HUES64 (cell line): ENCODE results near the gene TMEM174.
"Not testable (repeated sequence)": the region's sequence is repeated elsewhere in the genome, so short reads cannot be mapped to it uniquely, and the experiment has no call there.

Source experiments
- H3K27ac ChIP-seq: 2 replicates; pipeline ENCODE4 v1.7.0; 2013; ENCODE audit warnings: low read depth, low read length, inconsistent platforms
- H3K27me3 ChIP-seq: 2 replicates; pipeline ENCODE4 v1.6.1; 2013; ENCODE audit warnings: mild to moderate bottlenecking, low read length; ENCODE audit not compliant: insufficient read depth
- H3K36me3 ChIP-seq: 2 replicates; pipeline ENCODE4 v1.6.1; 2013; ENCODE audit warnings: mild to moderate bottlenecking, low read length; ENCODE audit not compliant: insufficient read depth
- H3K4me1 ChIP-seq: 2 replicates; pipeline ENCODE4 v1.6.1; 2013; ENCODE audit warnings: mild to moderate bottlenecking, low read length, moderate library complexity; ENCODE audit not compliant: insufficient read depth
- H3K4me3 ChIP-seq: 2 replicates; pipeline ENCODE4 v1.5.1; 2013; ENCODE audit warnings: mild to moderate bottlenecking, low read length, moderate library complexity
- H3K9ac ChIP-seq: 2 replicates; pipeline ENCODE4 v1.6.1; 2013; ENCODE audit warnings: mild to moderate bottlenecking, low read depth, low read length
- H3K9me3 ChIP-seq: 2 replicates; pipeline ENCODE4 v1.6.1; 2013; ENCODE audit warnings: low read depth, low read length; ENCODE audit not compliant: insufficient read depth
- WGBS: fragments of 150-250, 120-280 bp; methylation state at CpG from one replicate; pipeline ENCODE4 v1.1.7; 2013; ENCODE audit warnings: missing lambda C conversion rate; 5-methylcytosine and 5-hydroxymethylcytosine counted together

TMEM174 gene

DNA sequence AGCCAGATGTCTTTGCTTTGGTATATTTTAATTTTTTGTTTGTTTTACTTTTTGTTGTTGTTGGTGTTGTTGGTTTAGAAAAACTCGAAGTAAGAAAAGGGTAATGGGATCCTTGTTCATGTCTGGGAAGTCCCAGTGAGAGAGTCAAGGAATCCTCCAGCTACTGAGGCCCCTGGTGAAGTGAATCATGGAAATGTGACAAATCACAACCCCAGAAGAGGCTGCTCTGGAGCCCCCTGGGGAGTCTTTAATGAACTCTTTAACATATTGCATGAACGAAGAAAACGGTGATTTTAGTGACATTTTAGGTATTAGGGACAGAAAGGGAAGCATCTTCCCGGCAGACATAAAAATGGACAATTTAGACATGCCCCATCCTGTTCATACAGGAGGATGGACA, 41.3 kb downstream of the TMEM174 start:
- Histone ChIP-seq H3K4me3 (no peak overlapping the region), H3K27me3 (peaks cover 58% of the 10 kb centered on the region), H3K9me3 (no peaks in the 10 kb centered on the region), H3K36me3 (no peaks in the 10 kb centered on the region), H3K4me1 (peaks cover 18% of the 10 kb centered on the region), H3K9ac (no peak overlapping the region), H3K27ac (no peak overlapping the region)
- 30% methylated on average over 4 of the region's 4 CpGs for WGBS

DNA sequence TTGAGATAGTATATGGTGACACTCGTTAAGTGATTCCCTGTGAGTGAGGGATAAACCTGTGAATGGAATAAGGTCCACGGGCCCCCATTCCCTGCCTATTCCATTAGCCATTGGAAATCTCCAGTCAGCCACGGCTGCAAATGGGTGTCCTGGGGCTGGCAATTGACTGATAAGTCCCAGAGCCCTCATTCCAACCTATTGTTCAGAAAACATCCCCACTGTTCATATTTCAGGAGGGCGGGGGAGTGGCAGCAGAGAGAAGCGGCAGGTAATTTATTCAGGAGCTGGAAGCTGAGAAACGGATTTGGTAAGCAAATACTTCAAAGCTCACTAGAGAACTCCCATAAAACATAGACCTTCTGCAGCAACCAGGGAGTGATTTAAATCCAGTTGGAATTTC, 42.0 kb downstream of the TMEM174 start:
- WGBS: 14% methylated on average over 5 of the region's 6 CpGs

DNA sequence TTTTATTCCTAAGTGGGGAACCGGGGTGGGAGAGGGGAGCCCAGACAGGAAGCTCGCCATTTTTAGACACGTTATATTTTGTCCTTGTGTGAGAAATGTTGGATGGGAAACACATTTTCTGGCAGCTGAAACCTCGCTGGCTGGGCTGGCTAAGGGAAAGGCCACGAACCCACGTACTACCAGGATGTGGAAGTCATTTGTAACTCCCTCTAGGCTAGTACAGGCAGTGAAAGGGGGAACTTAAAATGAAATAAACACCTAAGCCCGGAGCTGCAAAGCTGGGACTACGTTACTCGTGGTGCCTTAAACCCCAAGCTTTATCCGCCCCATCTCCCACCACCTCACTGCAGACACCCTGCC, 42.5 kb downstream of the TMEM174 start:
- Histone ChIP-seq H3K9me3 (no peaks in the 10 kb centered on the region), H3K9ac (peak overlapping the region; percentile 85), H3K4me3 (peak overlapping the region; percentile 62), H3K27me3 (peaks cover 64% of the 10 kb centered on the region), H3K36me3 (no peaks in the 10 kb centered on the region), H3K27ac (no peak overlapping the region), H3K4me1 (peaks cover 18% of the 10 kb centered on the region)
- WGBS: 14% methylated on average over 10 of the region's 10 CpGs

More for the DNA sequence above, 42.0 kb downstream of the TMEM174 start:
- H3K4me1 ChIP-seq: peaks cover 18% of the 10 kb centered on the region
- H3K9me3 ChIP-seq: no peaks in the 10 kb centered on the region
- H3K27me3 ChIP-seq: peaks cover 59% of the 10 kb centered on the region
- H3K4me3 ChIP-seq: peak overlapping the region; percentile 62; the same call in 1 of the 2 replicates
- H3K9ac ChIP-seq: no peak overlapping the region
- H3K27ac ChIP-seq: no peak overlapping the region
- H3K36me3 ChIP-seq: no peaks in the 10 kb centered on the region

DNA sequence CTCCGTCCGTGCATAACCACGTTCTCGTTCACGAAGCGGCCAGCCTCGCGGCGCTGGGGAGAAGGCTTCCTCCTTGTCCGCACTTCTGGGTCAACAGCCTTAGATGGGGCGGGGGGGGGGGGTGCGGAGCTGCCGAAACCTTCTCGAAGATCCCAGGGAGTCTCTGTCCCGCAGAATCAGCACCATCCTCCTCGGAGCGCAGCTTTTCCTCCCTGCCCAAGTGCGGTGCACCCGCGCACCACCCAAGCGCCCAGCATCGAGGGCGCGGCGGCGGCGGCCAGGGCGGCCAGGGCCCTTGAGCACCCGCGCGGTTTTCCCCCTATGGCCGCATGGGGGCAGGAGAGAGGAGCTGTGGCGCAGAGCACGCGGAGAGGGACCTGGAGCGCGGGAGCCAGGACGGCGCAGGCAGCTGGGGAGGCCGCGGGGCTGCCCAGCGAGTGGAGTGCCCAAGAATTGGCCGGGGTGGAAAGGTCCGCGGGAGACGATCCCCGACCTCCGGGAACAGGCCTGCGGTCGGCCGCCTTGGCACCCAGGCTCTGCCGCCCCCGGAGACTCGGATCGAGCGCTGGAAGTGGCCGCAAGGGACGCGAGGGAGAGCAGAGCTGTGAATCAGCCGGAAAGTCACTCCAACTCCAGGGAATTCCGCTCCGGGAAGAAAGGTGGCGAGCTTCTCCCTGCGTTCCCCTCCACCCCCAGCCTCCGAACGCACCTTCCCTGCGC, 43.1 kb downstream of the TMEM174 start:
- H3K27me3 ChIP-seq: peaks cover 69% of the 10 kb centered on the region
- H3K4me3 ChIP-seq: peak overlapping the region; percentile 62
- WGBS: under 1% methylated on average over 66 of the region's 67 CpGs
- H3K27ac ChIP-seq: no peak overlapping the region
- H3K4me1 ChIP-seq: peaks cover 18% of the 10 kb centered on the region
- no peaks in the 10 kb centered on the region for H3K9me3 ChIP-seq
- H3K9ac ChIP-seq: peak overlapping the region; percentile 85
- no peaks in the 10 kb centered on the region for H3K36me3 ChIP-seq

DNA sequence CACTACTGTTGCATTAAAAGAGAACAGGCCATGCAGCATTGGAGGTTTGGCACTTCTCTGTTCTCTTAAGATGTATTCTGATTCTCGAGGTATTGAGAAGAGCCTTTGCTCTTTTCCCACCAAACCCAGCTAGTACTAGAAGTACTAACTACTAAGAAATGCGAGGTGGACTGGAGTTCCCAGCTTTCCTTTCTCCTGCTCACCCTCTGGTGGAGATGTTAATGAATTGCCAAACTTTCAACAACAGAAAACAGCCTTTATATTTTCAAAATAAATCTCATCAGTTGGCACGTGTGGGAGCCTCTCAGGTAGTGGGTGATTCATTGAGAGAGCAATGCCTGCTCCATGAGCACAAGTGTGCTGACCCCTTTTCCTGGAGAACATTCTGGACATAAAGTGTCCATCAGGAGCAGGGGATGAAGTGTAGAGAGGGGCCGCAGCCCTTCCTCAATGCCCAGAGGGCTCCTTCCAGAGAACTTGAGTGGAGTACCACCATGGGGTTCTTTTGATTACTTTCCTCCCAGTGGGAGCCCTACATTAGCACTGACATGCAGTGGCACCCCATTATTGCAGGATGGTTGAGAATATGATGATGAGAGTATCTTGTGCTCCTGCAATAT, 45.7 kb downstream of the TMEM174 start:
- Histone ChIP-seq H3K4me3 (no peak overlapping the region), H3K27ac (no peak overlapping the region), H3K9me3 (no peaks in the 10 kb centered on the region), H3K4me1 (peaks cover 18% of the 10 kb centered on the region), H3K36me3 (no peaks in the 10 kb centered on the region), H3K27me3 (peaks cover 82% of the 10 kb centered on the region), H3K9ac (no peak overlapping the region)
- WGBS: 71% methylated on average over 3 of the region's 4 CpGs

DNA sequence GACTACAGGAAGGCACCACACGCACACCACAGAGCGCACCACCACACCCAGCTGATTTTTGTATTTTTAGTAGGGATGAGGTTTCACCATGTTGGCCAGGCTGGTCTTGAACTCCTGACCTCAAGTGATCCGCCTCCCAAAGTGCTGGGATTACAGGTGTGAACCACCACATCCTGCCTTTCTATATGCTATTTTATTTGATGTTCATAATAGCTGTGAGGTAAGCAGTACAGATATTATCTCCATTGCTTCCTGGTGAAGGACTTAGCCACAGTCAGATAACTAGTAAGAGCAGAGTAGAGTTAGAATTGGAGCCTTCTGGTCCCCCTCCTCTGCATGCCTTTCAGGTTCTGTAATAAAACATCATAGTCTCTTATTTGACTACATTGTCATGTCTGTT, 46.3 kb downstream of the TMEM174 start:
- not testable (repeated sequence) for H3K4me3 ChIP-seq, H3K27ac ChIP-seq, H3K9ac ChIP-seq, H3K9me3 ChIP-seq, H3K36me3 ChIP-seq
- WGBS: 90% methylated on average over 3 of the region's 3 CpGs
- peaks cover 81% of the 10 kb centered on the region for H3K27me3 ChIP-seq
- peaks cover 12% of the 10 kb centered on the region for H3K4me1 ChIP-seq

DNA sequence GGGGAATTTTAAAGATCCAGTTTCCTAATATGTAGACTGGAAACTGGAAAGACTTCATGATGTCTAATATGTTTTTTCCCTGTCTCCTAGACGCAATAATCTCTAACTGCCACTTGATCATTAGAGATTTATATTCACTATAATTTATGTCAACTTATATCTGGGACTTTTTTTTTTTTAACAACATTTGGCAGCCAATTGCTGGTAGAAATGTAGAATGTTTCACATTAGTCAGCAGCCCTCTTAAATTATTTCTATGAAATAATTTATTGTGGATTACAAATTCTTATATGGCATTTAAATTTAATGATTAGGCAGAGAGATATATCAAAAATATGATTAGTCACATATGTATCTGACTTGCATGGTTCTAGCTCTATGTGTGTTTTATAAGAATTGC, 48.2 kb downstream of the TMEM174 start:
- Histone ChIP-seq H3K4me3 (no peak overlapping the region), H3K27me3 (peaks cover 79% of the 10 kb centered on the region), H3K9me3 (no peaks in the 10 kb centered on the region)

DNA sequence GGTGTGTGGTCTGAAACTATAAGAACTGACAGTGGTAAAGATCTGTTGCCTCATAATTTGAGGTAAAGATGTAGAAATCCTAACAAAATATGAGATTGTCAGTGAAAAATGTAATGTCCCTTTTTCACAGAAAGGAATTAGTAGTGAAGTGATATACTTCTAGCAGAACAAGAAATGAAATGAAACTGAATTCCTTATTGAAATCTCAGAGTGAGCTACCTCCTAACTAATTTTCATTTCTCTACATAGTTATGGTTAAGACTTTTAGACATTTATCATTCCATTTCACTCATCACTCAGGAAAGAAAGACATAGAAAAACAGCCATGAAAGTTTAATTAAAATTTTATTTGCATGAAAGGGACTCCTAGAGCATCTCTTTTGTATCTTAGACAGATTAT, 48.7 kb downstream of the TMEM174 start:
- H3K4me1 ChIP-seq: no peaks in the 10 kb centered on the region
- H3K4me3 ChIP-seq: no peak overlapping the region
- H3K27ac ChIP-seq: no peak overlapping the region
- no peaks in the 10 kb centered on the region for H3K9me3 ChIP-seq
- no peaks in the 10 kb centered on the region for H3K36me3 ChIP-seq
- H3K9ac ChIP-seq: no peak overlapping the region
- H3K27me3 ChIP-seq: peaks cover 79% of the 10 kb centered on the region

More for the DNA sequence above, 48.2 kb downstream of the TMEM174 start:
- Histone ChIP-seq H3K4me1 (no peaks in the 10 kb centered on the region), H3K27ac (no peak overlapping the region), H3K9ac (no peak overlapping the region), H3K36me3 (no peaks in the 10 kb centered on the region)
- no CpG with 5 or more reads among the region's 1 CpG for WGBS

DNA sequence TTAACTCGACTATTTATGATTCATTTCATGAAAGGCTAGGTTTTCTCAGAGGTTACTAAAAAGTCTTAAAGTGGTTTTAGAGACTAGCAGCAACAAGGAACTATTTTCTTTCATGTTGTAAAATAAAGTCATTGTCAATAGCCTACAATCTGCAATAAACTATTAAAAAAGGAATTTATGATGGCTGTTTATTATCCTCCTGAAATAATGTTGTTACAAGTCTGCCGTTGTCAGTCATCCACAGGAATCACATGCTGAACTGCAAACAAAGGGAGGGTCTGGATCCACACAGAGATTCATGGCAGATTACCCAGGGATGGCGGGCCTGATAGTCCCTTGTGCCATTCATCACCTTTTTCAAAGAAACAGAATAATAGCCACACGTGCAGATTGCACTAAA, 49.2 kb downstream of the TMEM174 start:
- Histone ChIP-seq H3K4me1 (no peaks in the 10 kb centered on the region), H3K9me3 (no peaks in the 10 kb centered on the region), H3K27me3 (peaks cover 79% of the 10 kb centered on the region), H3K27ac (no peak overlapping the region), H3K9ac (no peak overlapping the region), H3K36me3 (no peaks in the 10 kb centered on the region), H3K4me3 (no peak overlapping the region)
- 74% methylated on average over 3 of the region's 4 CpGs for WGBS
